Measurements from ENCODE around the gene FAM131B. TPM values are rescaled to one million over a fixed set of nuclear protein-coding genes. Genes with fewer than 3 reads are reported as not detected.

FAM131B gene
- total and polyA plus RNA-seq, 2 of the 8 experiments (the other 6 are each of a cell fraction or from before 2014, with no cell fraction given) = 23.1 to 38.2 TPM

- no peaks in the 10 kb centered on the region for H3K23me2 ChIP-seq (ENCODE audit: low read depth, low read length)
- no peak overlapping the region for H3K27ac ChIP-seq (ENCODE audit: low read depth, low read length)
- no peak overlapping the region for H2BK120ac ChIP-seq (replicated peaks; ENCODE audit: low read depth, low read length)
- H4K20me1 ChIP-seq (replicated peaks in 1 of 2; ENCODE audit: control insufficient read depth in 1 of 2, insufficient read depth in 2 of 2, low read length in 2 of 2) = peaks cover 6% of the 10 kb centered on the region in 2 experiments
- no peaks in the 10 kb centered on the region for H3K79me2 ChIP-seq (ENCODE audit: control insufficient read depth in 1 of 2, insufficient read depth in 2 of 2, low read length in 2 of 2)
- no peak overlapping the region for H3K14ac ChIP-seq (ENCODE audit: insufficient read length)
- no peak overlapping the region for H3K4ac ChIP-seq (replicated peaks; ENCODE audit: insufficient read length, low read depth, low read length)
- no peak overlapping the region for H3K9ac ChIP-seq (replicated peaks in 1 of 4; ENCODE audit: extremely low read depth in 1 of 4, low read depth in 3 of 4, low read length in 3 of 4)
- no peak overlapping the region for H3K4me3 ChIP-seq (ENCODE audit: extremely low read depth in 1 of 4, insufficient read depth in 2 of 4, low read depth in 3 of 4, low read length in 4 of 4)
- no peaks in the 10 kb centered on the region; the same call in 1 of the 2 replicates for H3K79me1 ChIP-seq (ENCODE audit: low read depth, low read length)
- ChIA-PET POLR2A (ENCODE audit: partially characterized antibody) (interaction anchor here (2.3 kb wide), 1 partner anchor 12 kb away, joined by 7 read pairs; no protein-coding TSS in a partner anchor), CTCF (ENCODE audit: partially characterized antibody) (interaction anchor here (0.8 to 8.2 kb wide), 7 partner anchors 10 to 95 kb away, joined by 4 to 85 read pairs (median 14); partner anchors contain the start of gene CLCN1)
- no peak overlapping the region for H3K56ac ChIP-seq (replicated peaks; ENCODE audit: insufficient read length, low read depth, low read length)
- no peak overlapping the region for H3K23ac ChIP-seq (ENCODE audit: insufficient read length)
- H3K18ac ChIP-seq (ENCODE audit: extremely low read depth, low read length) = no peak overlapping the region
- no peaks in the 10 kb centered on the region for H3K9me3 ChIP-seq (ENCODE audit: insufficient read depth in 2 of 2, low read depth in 1 of 2, low read length in 1 of 2)
- no peak overlapping the region for H4K91ac ChIP-seq (replicated peaks; ENCODE audit: insufficient read length, low read length)
- DNase-seq (ENCODE audit: low read depth in 1 of 2, low spot score in 2 of 2) = no peak
- H2BK15ac ChIP-seq (ENCODE audit: low read length) = no peak overlapping the region
- no peak overlapping the region for H4K8ac ChIP-seq (ENCODE audit: extremely low read depth, insufficient read depth, low read length)
- no peak overlapping the region for H2BK5ac ChIP-seq (ENCODE audit: low read depth, low read length)
- no peak overlapping the region for H2AK5ac ChIP-seq (ENCODE audit: low read depth, low read length)
- FAIRE-seq = no peak
- TF ChIP-seq FOSL1 (IDR thresholded peaks at IDR 0.05; ENCODE audit: insufficient read depth, low read depth, low read length) = no peak
- TF ChIP-seq CTCF (IDR thresholded peaks at IDR 0.05; ENCODE audit: control extremely low read depth in 1 of 3, insufficient read depth in 1 of 3, low read depth in 1 of 3, low read length in 3 of 3) = no peak
- no peak for TF ChIP-seq HDAC2 (IDR thresholded peaks at IDR 0.05; ENCODE audit: borderline replicate concordance in 1 of 2, low read depth in 2 of 2, low read length in 2 of 2)
- peaks cover 49 to 87% (median 75%) of the 10 kb centered on the region in 4 experiments for H3K36me3 ChIP-seq (ENCODE audit: control insufficient read depth in 2 of 4, insufficient read depth in 4 of 4, low read length in 3 of 4)
- no peak overlapping the region for H3K4me2 ChIP-seq (ENCODE audit: insufficient read depth in 1 of 2, low read depth in 2 of 2, low read length in 2 of 2)
- H4K5ac ChIP-seq (ENCODE audit: insufficient read length, low read depth, low read length) = no peak overlapping the region
- H3K27me3 ChIP-seq (replicated peaks in 1 of 4; ENCODE audit: control insufficient read depth in 3 of 4, extremely low read depth in 1 of 4, insufficient read depth in 3 of 4, low read length in 3 of 4) = no peaks in the 10 kb centered on the region
- 94% methylated on average over 10 of the region's 10 CpGs; no CpG with 5 or more reads in 1 of the 2 experiments for WGBS, 2 experiments (ENCODE audit: extremely low coverage in 1 of 2, insufficient coverage in 1 of 2, insufficient read length in 1 of 2, insufficient replicate concordance in 2 of 2, low coverage in 1 of 2, low lambda C conversion rate in 2 of 2, missing lambda C conversion rate in 1 of 2)
- H2BK20ac ChIP-seq (ENCODE audit: low read length) = no peak overlapping the region
- H3K4me1 ChIP-seq (replicated peaks in 1 of 4; ENCODE audit: control insufficient read depth in 3 of 4, insufficient read depth in 4 of 4, low read length in 3 of 4) = no peaks in the 10 kb centered on the region
- H2AFZ ChIP-seq (ENCODE audit: low read length) = no peak overlapping the region
- H2BK12ac ChIP-seq (ENCODE audit: low read depth, low read length) = no peak overlapping the region
These were observed 58.8 kb downstream of the FAM131B start for GRCh38 chr7:143303733-143304132.
